ENCODE data around the gene TLR9. TPM values are rescaled to one million over a fixed set of nuclear protein-coding genes. Genes with fewer than 3 reads are reported as not detected.
A peak's percentile ranks its signal among the peaks of the same experiment; 100 is the strongest.

Gene TLR9
- total RNA-seq, 1 experiment from 2014 or later, result 0.14 TPM

- H3K36me3 Mint-ChIP-seq (ENCODE audit: insufficient read depth, unreplicated experiment), result no peaks in the 10 kb centered on the region
- no peak overlapping the region for H3K27ac Mint-ChIP-seq (ENCODE audit: unreplicated experiment)
- DNase-seq, result no peak
- H3K4me3 Mint-ChIP-seq (ENCODE audit: low read depth, unreplicated experiment), result no peak overlapping the region
- TF ChIP-seq, protein P1, sequence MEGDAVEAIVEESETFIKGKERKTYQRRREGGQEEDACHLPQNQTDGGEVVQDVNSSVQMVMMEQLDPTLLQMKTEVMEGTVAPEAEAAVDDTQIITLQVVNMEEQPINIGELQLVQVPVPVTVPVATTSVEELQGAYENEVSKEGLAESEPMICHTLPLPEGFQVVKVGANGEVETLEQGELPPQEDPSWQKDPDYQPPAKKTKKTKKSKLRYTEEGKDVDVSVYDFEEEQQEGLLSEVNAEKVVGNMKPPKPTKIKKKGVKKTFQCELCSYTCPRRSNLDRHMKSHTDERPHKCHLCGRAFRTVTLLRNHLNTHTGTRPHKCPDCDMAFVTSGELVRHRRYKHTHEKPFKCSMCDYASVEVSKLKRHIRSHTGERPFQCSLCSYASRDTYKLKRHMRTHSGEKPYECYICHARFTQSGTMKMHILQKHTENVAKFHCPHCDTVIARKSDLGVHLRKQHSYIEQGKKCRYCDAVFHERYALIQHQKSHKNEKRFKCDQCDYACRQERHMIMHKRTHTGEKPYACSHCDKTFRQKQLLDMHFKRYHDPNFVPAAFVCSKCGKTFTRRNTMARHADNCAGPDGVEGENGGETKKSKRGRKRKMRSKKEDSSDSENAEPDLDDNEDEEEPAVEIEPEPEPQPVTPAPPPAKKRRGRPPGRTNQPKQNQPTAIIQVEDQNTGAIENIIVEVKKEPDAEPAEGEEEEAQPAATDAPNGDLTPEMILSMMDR (IDR thresholded peaks at IDR 0.05; ENCODE audit: unreplicated experiment), result no peak
- H3K4me1 Mint-ChIP-seq (ENCODE audit: low read depth, unreplicated experiment), result peaks cover 13% of the 10 kb centered on the region
- no peaks in the 10 kb centered on the region for H3K9me3 Mint-ChIP-seq (ENCODE audit: low read depth, unreplicated experiment)
- intact Hi-C loops (cut with micrococcal nuclease; ENCODE audit: unreplicated experiment), result no loop called here
- CTCF ChIA-PET, result interaction anchor here (1.0 kb wide), 1 partner anchor 59 kb away, joined by 3 read pairs; no protein-coding TSS in a partner anchor
- no peaks in the 10 kb centered on the region for H3K27me3 Mint-ChIP-seq (ENCODE audit: unreplicated experiment)
- no TSS peak for BruUV-seq (replicated peaks)
These were observed 2.9 kb downstream of the TLR9 start for GRCh38 chr3:52222319-52223221.

- no peak overlapping the region for H3K27ac Mint-ChIP-seq (ENCODE audit: unreplicated experiment)
- BruUV-seq (replicated peaks), result no TSS peak
- no peak for DNase-seq
- H3K9me3 Mint-ChIP-seq (ENCODE audit: low read depth, unreplicated experiment), result no peaks in the 10 kb centered on the region
- peaks cover 21% of the 10 kb centered on the region for H3K4me1 Mint-ChIP-seq (ENCODE audit: low read depth, unreplicated experiment)
- TF ChIP-seq, protein P1 (IDR thresholded peaks at IDR 0.05; ENCODE audit: unreplicated experiment), result no peak
- H3K36me3 Mint-ChIP-seq (ENCODE audit: insufficient read depth, unreplicated experiment), result peaks cover 8% of the 10 kb centered on the region
- CTCF ChIA-PET, result interaction anchor here (1.0 to 1.4 kb wide), 2 partner anchors 10 to 60 kb away, joined by 3 to 9 read pairs; no protein-coding TSS in a partner anchor
- intact Hi-C loops (cut with micrococcal nuclease; ENCODE audit: unreplicated experiment), result no loop called here
- H3K27me3 Mint-ChIP-seq (ENCODE audit: unreplicated experiment), result no peaks in the 10 kb centered on the region
- no peak overlapping the region for H3K4me3 Mint-ChIP-seq (ENCODE audit: low read depth, unreplicated experiment)
These were observed 3.7 kb downstream of the TLR9 start for GRCh38 chr3:52221563-52222318.

- intact Hi-C loops (cut with micrococcal nuclease; ENCODE audit: unreplicated experiment), result no loop called here
- BruUV-seq (replicated peaks), result no TSS peak
- Mint-ChIP-seq H3K4me1 (ENCODE audit: low read depth, unreplicated experiment) (peaks cover 27% of the 10 kb centered on the region), H3K36me3 (ENCODE audit: insufficient read depth, unreplicated experiment) (peaks cover 12% of the 10 kb centered on the region), H3K27me3 (ENCODE audit: unreplicated experiment) (no peaks in the 10 kb centered on the region), H3K4me3 (ENCODE audit: low read depth, unreplicated experiment) (no peak overlapping the region), H3K9me3 (ENCODE audit: low read depth, unreplicated experiment) (no peaks in the 10 kb centered on the region), H3K27ac (ENCODE audit: unreplicated experiment) (no peak overlapping the region)
- TF ChIP-seq, protein P1 (IDR thresholded peaks at IDR 0.05; ENCODE audit: unreplicated experiment), result no peak
- no peak for DNase-seq
- CTCF ChIA-PET, result interaction anchor here (0.9 to 2.3 kb wide), 6 partner anchors 10 to 119 kb away, joined by 6 to 15 read pairs (median 8); partner anchors contain the start of genes POC1A and WDR82
These were observed 4.3 kb downstream of the TLR9 start for GRCh38 chr3:52221141-52221562.

DNA sequence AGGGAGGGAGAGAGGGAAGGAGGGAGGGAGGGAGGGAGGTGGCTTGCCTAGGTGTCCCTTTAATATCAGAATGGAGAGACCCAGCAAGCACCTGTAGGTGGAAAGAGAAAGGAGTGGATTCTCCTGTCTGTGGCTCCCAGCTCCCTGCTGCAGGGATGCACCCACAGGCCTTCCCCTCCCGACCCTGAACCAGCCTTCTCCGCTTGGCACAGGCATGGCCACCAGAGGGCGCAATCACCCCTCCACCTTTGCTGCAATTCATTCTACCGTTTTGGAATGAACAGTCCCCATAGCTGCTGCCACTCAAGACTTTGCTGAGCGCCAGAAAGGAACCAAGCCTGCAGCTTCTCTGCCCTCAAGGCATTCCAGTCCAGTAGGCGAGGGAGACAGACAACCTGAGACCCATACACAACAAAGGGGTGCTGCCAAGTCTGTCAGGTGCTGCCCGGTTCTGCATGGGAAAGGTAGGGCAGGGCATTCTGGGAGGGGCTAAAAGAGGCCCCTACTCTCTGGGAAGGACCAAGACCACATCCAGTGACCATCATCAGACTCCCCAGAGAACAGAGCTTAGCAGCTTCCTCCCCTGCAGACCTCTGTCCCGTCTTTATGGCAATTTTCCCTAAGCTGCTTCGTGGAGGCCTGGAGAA is 4.9 kb downstream of the TLR9 start:
- CTCF ChIA-PET, result interaction anchor here (0.6 to 2.3 kb wide), 9 partner anchors 11 to 247 kb away, joined by 3 to 15 read pairs (median 6); partner anchors contain the start of genes ABHD14B, POC1A and WDR82
- TF ChIP-seq, protein P1 (IDR thresholded peaks at IDR 0.05; ENCODE audit: unreplicated experiment), result peak; percentile 86
- intact Hi-C loops (cut with micrococcal nuclease; ENCODE audit: unreplicated experiment), result loop anchor here (1.0 kb wide), 1 partner anchor 119 kb away; no protein-coding TSS in a partner anchor

More for the DNA sequence above, 4.9 kb downstream of the TLR9 start:
- Mint-ChIP-seq H3K4me1 (ENCODE audit: low read depth, unreplicated experiment) (peaks cover 27% of the 10 kb centered on the region), H3K27me3 (ENCODE audit: unreplicated experiment) (no peaks in the 10 kb centered on the region), H3K36me3 (ENCODE audit: insufficient read depth, unreplicated experiment) (peaks cover 16% of the 10 kb centered on the region), H3K4me3 (ENCODE audit: low read depth, unreplicated experiment) (no peak overlapping the region), H3K9me3 (ENCODE audit: low read depth, unreplicated experiment) (no peaks in the 10 kb centered on the region), H3K27ac (ENCODE audit: unreplicated experiment) (no peak overlapping the region)
- no TSS peak for BruUV-seq (replicated peaks)
- peak; percentile 88 for DNase-seq
